Ovary (tissue), 3 donors: ENCODE data around the gene VIPR2.

ENCODE experiments used
- POLR2A ChIP-seq: fragments of 450-650 bp; IDR thresholded peaks from one replicate; pipeline ENCODE4 v1.6.1; 2017; ENCODE audit warnings: antibody characterized with exemption, mild to moderate bottlenecking, moderate library complexity
- TF ChIP-seq, protein P1 (sequence below), 3 donors: fragments of 450-650 bp in 2 of 3; fragments of 200-600 bp in 1 of 3; IDR thresholded peaks; one replicate each; pipeline versions ENCODE4 v1.5.1 to v1.8.0; 2016 to 2022; ENCODE audit warnings: antibody characterized with exemption in 3 of 3, mild to moderate bottlenecking in 1 of 3
- donor health status: DM: no; HTN: no; CAD: no.

DNA sequence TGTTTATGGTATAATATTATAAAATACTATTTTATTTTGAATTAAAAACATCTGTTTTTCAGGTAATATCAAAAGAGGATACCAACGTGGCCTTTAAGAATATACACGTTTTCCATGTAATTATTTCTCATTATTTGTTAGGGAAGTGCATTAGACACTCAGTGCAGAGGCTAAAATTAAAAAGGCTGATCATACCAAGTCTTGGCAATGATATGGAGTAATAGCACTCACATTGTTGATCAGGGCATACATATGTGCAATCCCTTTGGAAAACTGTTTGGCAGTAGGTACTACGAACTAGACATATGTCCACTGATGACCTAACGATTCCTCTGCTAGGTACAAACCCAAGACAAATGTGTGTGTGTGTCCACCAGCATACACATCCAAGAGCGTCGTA is 20.7 kb upstream of the VIPR2 start:
- TF ChIP-seq, protein P1, sequence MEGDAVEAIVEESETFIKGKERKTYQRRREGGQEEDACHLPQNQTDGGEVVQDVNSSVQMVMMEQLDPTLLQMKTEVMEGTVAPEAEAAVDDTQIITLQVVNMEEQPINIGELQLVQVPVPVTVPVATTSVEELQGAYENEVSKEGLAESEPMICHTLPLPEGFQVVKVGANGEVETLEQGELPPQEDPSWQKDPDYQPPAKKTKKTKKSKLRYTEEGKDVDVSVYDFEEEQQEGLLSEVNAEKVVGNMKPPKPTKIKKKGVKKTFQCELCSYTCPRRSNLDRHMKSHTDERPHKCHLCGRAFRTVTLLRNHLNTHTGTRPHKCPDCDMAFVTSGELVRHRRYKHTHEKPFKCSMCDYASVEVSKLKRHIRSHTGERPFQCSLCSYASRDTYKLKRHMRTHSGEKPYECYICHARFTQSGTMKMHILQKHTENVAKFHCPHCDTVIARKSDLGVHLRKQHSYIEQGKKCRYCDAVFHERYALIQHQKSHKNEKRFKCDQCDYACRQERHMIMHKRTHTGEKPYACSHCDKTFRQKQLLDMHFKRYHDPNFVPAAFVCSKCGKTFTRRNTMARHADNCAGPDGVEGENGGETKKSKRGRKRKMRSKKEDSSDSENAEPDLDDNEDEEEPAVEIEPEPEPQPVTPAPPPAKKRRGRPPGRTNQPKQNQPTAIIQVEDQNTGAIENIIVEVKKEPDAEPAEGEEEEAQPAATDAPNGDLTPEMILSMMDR (IDR thresholded peaks at IDR 0.05): no peak
- TF ChIP-seq POLR2A: no peak
